ENCODE data around the gene MAML3. TPM values are rescaled to one million over a fixed set of nuclear protein-coding genes. Genes with fewer than 3 reads are reported as not detected.

MAML3 gene
- total and polyA plus RNA-seq, 5 donors from 2014 or later: 0.11 to 1.1 (median 0.16) TPM; not detected in 1

DNA sequence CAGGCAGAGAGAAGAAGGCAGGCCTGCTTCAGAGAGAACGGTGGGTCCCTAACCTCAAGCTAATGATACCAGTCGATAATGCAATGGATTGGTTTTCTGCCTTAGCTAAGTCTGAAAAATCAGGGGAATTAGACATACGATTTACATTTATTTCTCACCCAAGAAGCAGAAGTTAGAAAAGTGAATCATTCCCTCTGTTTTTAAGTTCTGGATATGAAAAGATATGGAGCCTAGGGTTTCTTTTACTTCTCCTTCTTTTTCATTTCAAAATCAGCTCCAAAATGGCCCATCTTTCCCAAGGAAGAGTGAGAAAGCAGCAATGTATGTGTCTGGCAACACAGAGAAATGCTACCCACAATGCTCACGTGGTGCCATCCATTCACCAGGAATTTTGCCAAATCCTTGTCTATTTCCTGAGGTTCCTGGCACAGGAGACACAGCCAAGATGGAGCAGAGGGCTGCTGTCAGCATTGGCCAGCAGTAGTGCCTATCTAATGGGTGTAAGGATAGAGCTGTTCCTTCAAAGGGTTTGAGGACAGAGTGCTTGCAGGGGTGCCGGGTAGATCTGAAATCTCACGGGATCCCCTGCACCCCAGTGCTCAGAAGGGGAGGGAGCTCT is 231.5 kb downstream of the MAML3 start:
- Mint-ChIP-seq H3K4me3 (no peak overlapping the region), H3K4me1 (no peaks in the 10 kb centered on the region), H3K9me3 (no peaks in the 10 kb centered on the region), H3K36me3 (no peaks in the 10 kb centered on the region), H3K27ac (no peak overlapping the region), H3K27me3 (peaks cover 25% of the 10 kb centered on the region)
- Histone ChIP-seq H3K4me3 (ENCODE audit: low read depth, low read length) (no peak overlapping the region), H3K36me3 (ENCODE audit: control insufficient read depth, insufficient read depth, low read length) (no peaks in the 10 kb centered on the region), H3K27ac (ENCODE audit: insufficient read depth, low read length, poor library complexity, severe bottlenecking) (no peak overlapping the region), H3K4me1 (ENCODE audit: control insufficient read depth, insufficient read depth, low read length, poor library complexity, severe bottlenecking) (no peaks in the 10 kb centered on the region), H3K9me3 (ENCODE audit: control insufficient read depth in 2 of 2, low read length in 2 of 2) (no peaks in the 10 kb centered on the region), H3K27me3 (ENCODE audit: control insufficient read depth, insufficient read depth, low read length) (peaks cover 5% of the 10 kb centered on the region)
- no peak for ATAC-seq (ENCODE audit: low read depth in 2 of 2)
- no peak for DNase-seq

DNA sequence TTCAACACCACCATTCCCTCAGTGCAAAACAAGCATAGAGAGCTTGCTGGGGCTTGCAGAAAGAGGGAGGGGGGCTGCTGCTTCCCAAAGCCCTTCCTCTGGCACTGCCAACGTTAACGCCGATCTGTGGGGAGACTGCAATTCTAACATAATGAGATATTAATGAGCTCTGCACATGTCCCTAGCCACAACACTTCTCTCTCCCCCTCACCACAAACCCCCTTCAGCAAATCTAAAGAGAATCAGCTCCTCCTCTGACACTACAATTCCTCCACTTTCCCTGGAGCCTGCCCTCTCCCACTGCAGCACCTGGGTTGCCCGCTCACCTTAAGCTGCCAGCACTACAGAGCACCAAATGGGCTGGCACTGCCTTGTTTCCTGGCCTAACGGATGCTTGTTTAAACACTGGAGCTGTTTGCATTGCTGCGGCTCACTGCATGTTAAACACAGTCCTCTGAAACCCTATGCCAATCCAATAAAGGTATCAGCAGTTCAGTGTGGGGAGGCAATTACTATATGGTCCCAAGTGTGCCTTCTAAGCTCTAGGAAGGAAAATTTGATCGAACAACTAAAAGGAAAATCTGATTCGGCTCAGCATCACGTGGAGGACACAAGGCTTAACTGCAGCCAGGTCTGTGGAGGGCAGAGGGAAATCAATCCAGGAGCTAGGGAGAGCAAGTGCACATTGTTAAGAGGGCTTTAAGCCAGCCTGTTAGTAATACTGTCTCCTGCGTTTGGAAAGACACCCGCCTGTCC is 232.4 kb downstream of the MAML3 start:
- Histone ChIP-seq H3K36me3 (ENCODE audit: control insufficient read depth, insufficient read depth, low read length) (no peaks in the 10 kb centered on the region), H3K27me3 (ENCODE audit: control insufficient read depth, insufficient read depth, low read length) (peaks cover 5% of the 10 kb centered on the region), H3K9me3 (ENCODE audit: control insufficient read depth in 2 of 2, low read length in 2 of 2) (no peaks in the 10 kb centered on the region), H3K4me1 (ENCODE audit: control insufficient read depth, insufficient read depth, low read length, poor library complexity, severe bottlenecking) (no peaks in the 10 kb centered on the region), H3K4me3 (ENCODE audit: low read depth, low read length) (no peak overlapping the region), H3K27ac (ENCODE audit: insufficient read depth, low read length, poor library complexity, severe bottlenecking) (no peak overlapping the region)
- H3K4me3 Mint-ChIP-seq: no peak overlapping the region
- no peaks in the 10 kb centered on the region for H3K4me1 Mint-ChIP-seq
- H3K9me3 Mint-ChIP-seq: no peaks in the 10 kb centered on the region
- no peaks in the 10 kb centered on the region for H3K36me3 Mint-ChIP-seq
- DNase-seq (no peak), ATAC-seq (ENCODE audit: low read depth in 2 of 2) (no peak)
- H3K27ac Mint-ChIP-seq: no peak overlapping the region
- peaks cover 25% of the 10 kb centered on the region for H3K27me3 Mint-ChIP-seq

DNA sequence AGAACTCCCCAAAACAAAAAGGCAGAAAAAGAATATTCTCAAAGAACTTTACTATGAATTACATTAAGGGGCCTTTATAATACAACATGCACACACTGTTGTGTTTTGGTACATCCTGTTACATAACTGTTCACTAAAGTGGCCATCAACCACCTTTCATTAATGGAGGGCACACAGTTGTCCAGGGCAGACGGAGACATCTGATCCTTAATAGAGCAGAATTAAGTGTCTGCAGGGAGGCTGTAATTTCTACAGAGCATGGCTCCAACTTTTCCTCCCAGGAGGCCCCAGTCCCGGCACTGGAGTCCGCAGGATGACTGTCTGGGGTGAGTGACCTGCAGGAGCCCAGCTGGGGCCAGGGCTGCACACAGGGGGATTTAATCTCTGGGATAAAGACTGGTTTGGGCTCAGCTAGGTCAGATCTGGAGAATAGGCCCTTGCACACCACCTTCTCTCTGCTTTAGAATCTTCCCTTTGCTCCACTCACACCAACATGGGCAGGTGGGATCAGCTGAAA is 233.4 kb downstream of the MAML3 start:
- Histone ChIP-seq H3K27ac (ENCODE audit: insufficient read depth, low read length, poor library complexity, severe bottlenecking) (no peak overlapping the region), H3K4me1 (ENCODE audit: control insufficient read depth, insufficient read depth, low read length, poor library complexity, severe bottlenecking) (no peaks in the 10 kb centered on the region), H3K4me3 (ENCODE audit: low read depth, low read length) (no peak overlapping the region), H3K9me3 (ENCODE audit: control insufficient read depth in 2 of 2, low read length in 2 of 2) (no peaks in the 10 kb centered on the region), H3K36me3 (ENCODE audit: control insufficient read depth, insufficient read depth, low read length) (no peaks in the 10 kb centered on the region), H3K27me3 (ENCODE audit: control insufficient read depth, insufficient read depth, low read length) (peaks cover 5% of the 10 kb centered on the region)
- Mint-ChIP-seq H3K9me3 (no peaks in the 10 kb centered on the region), H3K27me3 (peaks cover 25% of the 10 kb centered on the region), H3K36me3 (no peaks in the 10 kb centered on the region), H3K27ac (no peak overlapping the region), H3K4me3 (no peak overlapping the region), H3K4me1 (no peaks in the 10 kb centered on the region)
- no peak for ATAC-seq (ENCODE audit: low read depth in 2 of 2)
- DNase-seq: no peak

DNA sequence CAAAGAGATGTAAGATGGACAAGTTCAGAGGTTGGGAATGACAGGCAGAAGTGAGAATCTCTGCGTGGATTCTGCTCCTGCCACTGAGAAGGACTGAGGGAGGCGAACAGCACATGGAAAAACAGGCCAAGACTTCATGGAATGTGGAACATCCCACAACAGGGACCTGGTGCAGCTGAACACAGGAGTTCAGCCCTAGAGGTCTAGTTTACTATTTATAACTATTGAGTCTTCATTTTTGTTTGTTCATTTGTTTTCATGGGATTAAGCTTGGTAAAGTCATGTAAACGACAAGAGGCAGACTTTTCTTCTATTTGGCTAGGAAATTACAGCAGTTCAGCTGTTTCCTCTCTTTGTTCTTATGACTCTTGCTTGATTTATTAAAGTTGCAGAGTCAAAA is 234.5 kb downstream of the MAML3 start:
- H3K9me3 ChIP-seq (ENCODE audit: control insufficient read depth in 2 of 2, low read length in 2 of 2): no peaks in the 10 kb centered on the region
- H3K27me3 ChIP-seq (ENCODE audit: control insufficient read depth, insufficient read depth, low read length): peaks cover 6% of the 10 kb centered on the region
- no peaks in the 10 kb centered on the region for H3K4me1 Mint-ChIP-seq
- DNase-seq (no peak), ATAC-seq (ENCODE audit: low read depth in 2 of 2) (no peak)
- H3K27me3 Mint-ChIP-seq: peaks cover 21% of the 10 kb centered on the region
- H3K36me3 Mint-ChIP-seq: no peaks in the 10 kb centered on the region
- no peak overlapping the region for H3K27ac ChIP-seq (ENCODE audit: insufficient read depth, low read length, poor library complexity, severe bottlenecking)
- H3K9me3 Mint-ChIP-seq: no peaks in the 10 kb centered on the region
- H3K36me3 ChIP-seq (ENCODE audit: control insufficient read depth, insufficient read depth, low read length): no peaks in the 10 kb centered on the region
- H3K4me3 ChIP-seq (ENCODE audit: low read depth, low read length): no peak overlapping the region
- no peak overlapping the region for H3K27ac Mint-ChIP-seq
- no peak overlapping the region for H3K4me3 Mint-ChIP-seq
- H3K4me1 ChIP-seq (ENCODE audit: control insufficient read depth, insufficient read depth, low read length, poor library complexity, severe bottlenecking): no peaks in the 10 kb centered on the region

DNA sequence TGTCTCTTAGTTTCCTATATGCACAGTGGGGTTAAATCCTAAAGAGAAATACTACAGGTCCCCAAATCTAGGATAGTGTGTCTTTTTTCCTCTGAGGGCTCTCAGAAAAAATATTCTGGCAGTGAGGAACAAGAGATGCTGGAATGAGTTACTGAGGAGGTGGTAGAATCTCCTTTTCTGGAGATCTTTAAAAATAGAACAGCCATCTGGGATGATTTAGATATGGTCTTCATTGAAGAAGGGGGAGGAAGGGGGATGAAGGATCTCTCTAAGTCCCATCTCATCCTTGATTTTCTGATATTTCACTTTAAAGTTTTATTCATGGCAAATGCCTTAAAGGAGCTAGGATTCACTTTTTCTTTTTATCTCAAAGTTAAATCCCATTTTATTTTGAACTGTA is 235.0 kb downstream of the MAML3 start:
- no peaks in the 10 kb centered on the region for H3K36me3 Mint-ChIP-seq
- H3K27ac Mint-ChIP-seq: no peak overlapping the region
- no peak for ATAC-seq (ENCODE audit: low read depth in 2 of 2)
- Histone ChIP-seq H3K27ac (ENCODE audit: insufficient read depth, low read length, poor library complexity, severe bottlenecking) (no peak overlapping the region), H3K9me3 (ENCODE audit: control insufficient read depth in 2 of 2, low read length in 2 of 2) (no peaks in the 10 kb centered on the region), H3K4me3 (ENCODE audit: low read depth, low read length) (no peak overlapping the region), H3K4me1 (ENCODE audit: control insufficient read depth, insufficient read depth, low read length, poor library complexity, severe bottlenecking) (no peaks in the 10 kb centered on the region), H3K27me3 (ENCODE audit: control insufficient read depth, insufficient read depth, low read length) (peaks cover 6% of the 10 kb centered on the region), H3K36me3 (ENCODE audit: control insufficient read depth, insufficient read depth, low read length) (no peaks in the 10 kb centered on the region)
- H3K4me3 Mint-ChIP-seq: no peak overlapping the region
- H3K27me3 Mint-ChIP-seq: peaks cover 21% of the 10 kb centered on the region
- no peak for DNase-seq
- no peaks in the 10 kb centered on the region for H3K4me1 Mint-ChIP-seq
- H3K9me3 Mint-ChIP-seq: no peaks in the 10 kb centered on the region

DNA sequence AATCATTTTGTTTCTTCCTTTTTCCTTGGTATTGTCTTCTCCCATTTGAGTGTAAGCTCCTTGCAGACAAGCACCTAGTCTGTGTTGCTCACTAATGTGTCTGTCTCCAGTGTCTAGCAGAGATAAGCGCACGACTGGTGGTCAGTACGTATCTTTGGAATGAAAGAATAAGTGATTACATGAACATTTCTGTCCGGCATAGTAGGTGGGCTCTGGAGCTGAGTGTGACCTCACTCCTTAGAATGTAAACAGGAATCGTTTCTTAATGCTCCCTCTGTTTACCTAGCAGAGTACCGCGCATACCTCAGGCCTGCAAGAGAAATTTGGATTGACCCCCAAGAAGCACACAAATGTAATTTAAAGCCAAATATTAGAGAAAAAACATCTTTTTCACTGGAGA is 235.4 kb downstream of the MAML3 start:
- H3K4me1 Mint-ChIP-seq: no peaks in the 10 kb centered on the region
- H3K9me3 ChIP-seq (ENCODE audit: control insufficient read depth in 2 of 2, low read length in 2 of 2): no peaks in the 10 kb centered on the region
- H3K27ac ChIP-seq (ENCODE audit: insufficient read depth, low read length, poor library complexity, severe bottlenecking): no peak overlapping the region
- H3K4me3 ChIP-seq (ENCODE audit: low read depth, low read length): no peak overlapping the region
- H3K4me1 ChIP-seq (ENCODE audit: control insufficient read depth, insufficient read depth, low read length, poor library complexity, severe bottlenecking): no peaks in the 10 kb centered on the region
- H3K9me3 Mint-ChIP-seq: no peaks in the 10 kb centered on the region
- DNase-seq: no peak
- no peak for ATAC-seq (ENCODE audit: low read depth in 2 of 2)
- peaks cover 22% of the 10 kb centered on the region for H3K27me3 Mint-ChIP-seq
- H3K4me3 Mint-ChIP-seq: no peak overlapping the region
- no peaks in the 10 kb centered on the region for H3K36me3 Mint-ChIP-seq
- H3K36me3 ChIP-seq (ENCODE audit: control insufficient read depth, insufficient read depth, low read length): no peaks in the 10 kb centered on the region
- peaks cover 5% of the 10 kb centered on the region for H3K27me3 ChIP-seq (ENCODE audit: control insufficient read depth, insufficient read depth, low read length)
- H3K27ac Mint-ChIP-seq: no peak overlapping the region

DNA sequence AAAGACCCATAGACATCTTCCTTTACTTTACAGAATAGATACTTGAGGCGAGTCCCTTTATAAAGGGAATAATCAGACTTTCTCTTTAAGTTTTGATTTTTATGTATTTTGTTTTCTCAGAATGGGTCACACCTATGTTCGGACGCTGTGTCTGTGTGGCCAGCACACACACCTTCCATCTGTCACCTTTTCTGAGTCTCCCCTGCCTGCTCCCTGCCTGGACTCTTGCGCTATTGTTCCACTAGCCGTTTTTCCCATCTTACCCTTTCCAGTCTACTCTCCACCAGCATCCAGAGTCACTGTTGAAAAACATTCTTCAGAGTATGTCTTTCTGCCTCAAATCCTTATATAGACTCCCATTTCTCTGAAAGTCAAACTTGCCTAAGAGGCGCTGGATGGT is 236.1 kb downstream of the MAML3 start:
- Mint-ChIP-seq H3K36me3 (no peaks in the 10 kb centered on the region), H3K9me3 (no peaks in the 10 kb centered on the region), H3K4me3 (no peak overlapping the region), H3K27ac (no peak overlapping the region), H3K27me3 (peaks cover 22% of the 10 kb centered on the region), H3K4me1 (no peaks in the 10 kb centered on the region)
- ATAC-seq (ENCODE audit: low read depth in 2 of 2): no peak
- H3K27me3 ChIP-seq (ENCODE audit: control insufficient read depth, insufficient read depth, low read length): peaks cover 5% of the 10 kb centered on the region
- H3K4me3 ChIP-seq (ENCODE audit: low read depth, low read length): no peak overlapping the region
- no peaks in the 10 kb centered on the region for H3K36me3 ChIP-seq (ENCODE audit: control insufficient read depth, insufficient read depth, low read length)
- H3K27ac ChIP-seq (ENCODE audit: insufficient read depth, low read length, poor library complexity, severe bottlenecking): no peak overlapping the region
- no peaks in the 10 kb centered on the region for H3K4me1 ChIP-seq (ENCODE audit: control insufficient read depth, insufficient read depth, low read length, poor library complexity, severe bottlenecking)
- no peak for DNase-seq
- no peaks in the 10 kb centered on the region for H3K9me3 ChIP-seq (ENCODE audit: control insufficient read depth in 2 of 2, low read length in 2 of 2)

DNA sequence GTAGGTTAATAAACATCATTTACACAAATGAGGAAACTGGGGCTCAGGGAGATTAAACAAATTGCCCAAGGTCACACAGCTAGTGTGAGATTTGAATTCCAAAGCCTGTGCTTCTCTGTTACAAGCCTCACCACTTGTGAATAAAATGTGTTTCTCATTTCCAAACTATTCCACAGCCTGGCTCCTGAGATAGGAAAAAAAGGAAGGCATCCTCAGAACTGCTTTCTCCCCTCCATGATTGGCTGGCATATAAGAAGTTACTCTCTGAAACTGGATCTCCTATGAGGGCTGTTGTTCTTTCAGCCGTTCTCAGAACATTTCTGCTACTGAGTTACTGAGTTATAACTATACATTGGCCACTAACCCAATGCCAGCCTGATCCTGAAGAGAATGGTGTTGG is 237.9 kb downstream of the MAML3 start:
- H3K9me3 Mint-ChIP-seq: no peaks in the 10 kb centered on the region
- DNase-seq (no peak), ATAC-seq (ENCODE audit: low read depth in 2 of 2) (no peak)
- no peak overlapping the region for H3K4me3 ChIP-seq (ENCODE audit: low read depth, low read length)
- no peaks in the 10 kb centered on the region for H3K4me1 Mint-ChIP-seq
- no peaks in the 10 kb centered on the region for H3K36me3 Mint-ChIP-seq
- no peaks in the 10 kb centered on the region for H3K9me3 ChIP-seq (ENCODE audit: control insufficient read depth in 2 of 2, low read length in 2 of 2)
- H3K27ac ChIP-seq (ENCODE audit: insufficient read depth, low read length, poor library complexity, severe bottlenecking): no peak overlapping the region
- H3K4me3 Mint-ChIP-seq: no peak overlapping the region
- peaks cover 14% of the 10 kb centered on the region for H3K27me3 Mint-ChIP-seq
- no peak overlapping the region for H3K27ac Mint-ChIP-seq
- peaks cover 5% of the 10 kb centered on the region for H3K27me3 ChIP-seq (ENCODE audit: control insufficient read depth, insufficient read depth, low read length)
- no peaks in the 10 kb centered on the region for H3K4me1 ChIP-seq (ENCODE audit: control insufficient read depth, insufficient read depth, low read length, poor library complexity, severe bottlenecking)
- no peaks in the 10 kb centered on the region for H3K36me3 ChIP-seq (ENCODE audit: control insufficient read depth, insufficient read depth, low read length)

Measured in CD4-positive, CD25-positive, alpha-beta regulatory T cell (primary cell).